Measurements from ENCODE around the gene ARAP1.
A peak's percentile ranks its signal among the peaks of the same experiment; 100 is the strongest.

GRCh38 chr11:72642043-72642883 lies 109.9 kb downstream of the ARAP1 start:
- TF ChIP-seq, protein P1, sequence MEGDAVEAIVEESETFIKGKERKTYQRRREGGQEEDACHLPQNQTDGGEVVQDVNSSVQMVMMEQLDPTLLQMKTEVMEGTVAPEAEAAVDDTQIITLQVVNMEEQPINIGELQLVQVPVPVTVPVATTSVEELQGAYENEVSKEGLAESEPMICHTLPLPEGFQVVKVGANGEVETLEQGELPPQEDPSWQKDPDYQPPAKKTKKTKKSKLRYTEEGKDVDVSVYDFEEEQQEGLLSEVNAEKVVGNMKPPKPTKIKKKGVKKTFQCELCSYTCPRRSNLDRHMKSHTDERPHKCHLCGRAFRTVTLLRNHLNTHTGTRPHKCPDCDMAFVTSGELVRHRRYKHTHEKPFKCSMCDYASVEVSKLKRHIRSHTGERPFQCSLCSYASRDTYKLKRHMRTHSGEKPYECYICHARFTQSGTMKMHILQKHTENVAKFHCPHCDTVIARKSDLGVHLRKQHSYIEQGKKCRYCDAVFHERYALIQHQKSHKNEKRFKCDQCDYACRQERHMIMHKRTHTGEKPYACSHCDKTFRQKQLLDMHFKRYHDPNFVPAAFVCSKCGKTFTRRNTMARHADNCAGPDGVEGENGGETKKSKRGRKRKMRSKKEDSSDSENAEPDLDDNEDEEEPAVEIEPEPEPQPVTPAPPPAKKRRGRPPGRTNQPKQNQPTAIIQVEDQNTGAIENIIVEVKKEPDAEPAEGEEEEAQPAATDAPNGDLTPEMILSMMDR (IDR thresholded peaks at IDR 0.05): no peak
- peak; percentile 4; the same call in 1 of the 2 replicates for TF ChIP-seq SIN3A (IDR thresholded peaks at IDR 0.05; ENCODE audit: borderline replicate concordance, insufficient read depth, low read depth, low read length)
- TF ChIP-seq REST (IDR thresholded peaks at IDR 0.05; ENCODE audit: insufficient read depth in 1 of 2, low read depth in 2 of 2, low read length in 1 of 2): no peak
- no peak for TF ChIP-seq POLR2AphosphoS5 (IDR thresholded peaks at IDR 0.05; ENCODE audit: low read depth, low read length)
- TF ChIP-seq TCF7L2 (IDR thresholded peaks at IDR 0.05; ENCODE audit: low read depth, low read length): no peak

All from Panc1 (cell line).